NCI-H146 (cell line): Measurements from ENCODE around the gene CCDC136.
A peak's percentile ranks its signal among the peaks of the same experiment; 100 is the strongest.

Experiments used
- DNase-seq: peaks from one replicate; lab custom pipeline; 2025; lab: John Stamatoyannopoulos, UW

Gene CCDC136

GRCh38 chr7:128777156-128778123, 14.3 kb upstream of the CCDC136 start:
- no peak for DNase-seq

GRCh38 chr7:128778946-128779345, 12.8 kb upstream of the CCDC136 start:
- no peak for DNase-seq

- DNase-seq: no peak
Observed at GRCh38 chr7:128781126-128781525, 10.6 kb upstream of the CCDC136 start.

- DNase-seq: no peak
Observed at GRCh38 chr7:128781851-128782250, 9.9 kb upstream of the CCDC136 start.

GRCh38 chr7:128783143-128783861, 8.5 kb upstream of the CCDC136 start:
- peak; percentile 30 for DNase-seq

GRCh38 chr7:128785738-128786137, 6.0 kb upstream of the CCDC136 start:
- no peak for DNase-seq

- no peak for DNase-seq
Observed at GRCh38 chr7:128788446-128789412, 3.0 kb upstream of the CCDC136 start.

GRCh38 chr7:128790315-128791041, 1.3 kb upstream of the CCDC136 start:
- DNase-seq: peak; percentile 30

GRCh38 chr7:128791972-128792327, 182 bp downstream of the CCDC136 start:
- peak; percentile 35 for DNase-seq

- DNase-seq: no peak
Observed at GRCh38 chr7:128792471-128793180, 858 bp downstream of the CCDC136 start.

GRCh38 chr7:128793181-128793547, 1.4 kb downstream of the CCDC136 start:
- DNase-seq: no peak

GRCh38 chr7:128794020-128794419, 2.3 kb downstream of the CCDC136 start:
- DNase-seq: no peak

- no peak for DNase-seq
Observed at GRCh38 chr7:128794436-128794835, 2.7 kb downstream of the CCDC136 start.

GRCh38 chr7:128795129-128795528, 3.4 kb downstream of the CCDC136 start:
- DNase-seq: no peak

GRCh38 chr7:128796327-128796726, 4.6 kb downstream of the CCDC136 start:
- no peak for DNase-seq

- DNase-seq: no peak
Observed at GRCh38 chr7:128799451-128799850, 7.7 kb downstream of the CCDC136 start.

GRCh38 chr7:128800567-128800966, 8.8 kb downstream of the CCDC136 start:
- DNase-seq: no peak

GRCh38 chr7:128801003-128801402, 9.2 kb downstream of the CCDC136 start:
- no peak for DNase-seq

- no peak for DNase-seq
Observed at GRCh38 chr7:128801667-128802418, 10.1 kb downstream of the CCDC136 start.

GRCh38 chr7:128804484-128804883, 12.7 kb downstream of the CCDC136 start:
- DNase-seq: no peak
